Measurements from ENCODE around the gene SLC36A4.
"Not testable (repeated sequence)": the region's sequence is repeated elsewhere in the genome, so short reads cannot be mapped to it uniquely, and the experiment has no call there.

Gene SLC36A4

GRCh38 chr11:93193731-93194130 lies 4.1 kb downstream of the SLC36A4 start:
- DNase-seq = no peak

- no peak for DNase-seq
These were observed 5.6 kb downstream of the SLC36A4 start for GRCh38 chr11:93192163-93192562.

- no peak for DNase-seq
These were observed 8.3 kb downstream of the SLC36A4 start for GRCh38 chr11:93189462-93189861.

- DNase-seq = no peak
These were observed 9.1 kb downstream of the SLC36A4 start for GRCh38 chr11:93188726-93189125.

- DNase-seq = no peak
These were observed 10.5 kb downstream of the SLC36A4 start for GRCh38 chr11:93187290-93187689.

- not testable (repeated sequence) for DNase-seq
These were observed 19.9 kb downstream of the SLC36A4 start for GRCh38 chr11:93177891-93178290.

GRCh38 chr11:93169950-93170561 lies 27.7 kb downstream of the SLC36A4 start:
- DNase-seq = no peak

- no peak for DNase-seq
These were observed 28.6 kb downstream of the SLC36A4 start for GRCh38 chr11:93169143-93169542.

- no peak for DNase-seq
These were observed 30.9 kb downstream of the SLC36A4 start for GRCh38 chr11:93166862-93167261.

- no peak for DNase-seq
These were observed 31.6 kb downstream of the SLC36A4 start for GRCh38 chr11:93166194-93166593.

- DNase-seq = no peak
These were observed 37.0 kb downstream of the SLC36A4 start for GRCh38 chr11:93160808-93161207.

GRCh38 chr11:93160156-93160555 lies 37.6 kb downstream of the SLC36A4 start:
- no peak for DNase-seq

- DNase-seq = no peak
These were observed 38.1 kb downstream of the SLC36A4 start for GRCh38 chr11:93159721-93160120.

- DNase-seq = no peak
These were observed 42.1 kb downstream of the SLC36A4 start for GRCh38 chr11:93155738-93156137.

- DNase-seq = no peak
These were observed 52.3 kb downstream of the SLC36A4 start for GRCh38 chr11:93145390-93145915.

GRCh38 chr11:93143800-93144199 lies 54.0 kb downstream of the SLC36A4 start:
- DNase-seq = no peak

- DNase-seq = no peak
These were observed 54.6 kb downstream of the SLC36A4 start for GRCh38 chr11:93143186-93143585.

GRCh38 chr11:93133488-93134109 lies 64.2 kb downstream of the SLC36A4 start:
- DNase-seq = peak; percentile 42

GRCh38 chr11:93132836-93133235 lies 65.0 kb downstream of the SLC36A4 start:
- no peak for DNase-seq

- DNase-seq = no peak
These were observed 66.1 kb downstream of the SLC36A4 start for GRCh38 chr11:93131709-93132108.

GRCh38 chr11:93128574-93128973 lies 69.2 kb downstream of the SLC36A4 start:
- no peak for DNase-seq

GRCh38 chr11:93123351-93123898 lies 74.4 kb downstream of the SLC36A4 start:
- DNase-seq = no peak

GRCh38 chr11:93122535-93123235 lies 75.1 kb downstream of the SLC36A4 start:
- no peak for DNase-seq

- DNase-seq = no peak
These were observed 79.5 kb downstream of the SLC36A4 start for GRCh38 chr11:93118276-93118675.

Measured in retina (tissue), 1 donor.